Activated T-cell treated with anti-CD3 and anti-CD28 coated beads for 48 hours (primary cell): ENCODE measurements around the gene POLE2.
"Not testable (repeated sequence)": the region's sequence is repeated elsewhere in the genome, so short reads cannot be mapped to it uniquely, and the experiment has no call there.

ENCODE experiments used
- DNase-seq: peaks from one replicate; pipeline ENCODE4 v3.0.0-alpha.2; 2020; ENCODE audit warnings: low read depth

Gene POLE2

DNA sequence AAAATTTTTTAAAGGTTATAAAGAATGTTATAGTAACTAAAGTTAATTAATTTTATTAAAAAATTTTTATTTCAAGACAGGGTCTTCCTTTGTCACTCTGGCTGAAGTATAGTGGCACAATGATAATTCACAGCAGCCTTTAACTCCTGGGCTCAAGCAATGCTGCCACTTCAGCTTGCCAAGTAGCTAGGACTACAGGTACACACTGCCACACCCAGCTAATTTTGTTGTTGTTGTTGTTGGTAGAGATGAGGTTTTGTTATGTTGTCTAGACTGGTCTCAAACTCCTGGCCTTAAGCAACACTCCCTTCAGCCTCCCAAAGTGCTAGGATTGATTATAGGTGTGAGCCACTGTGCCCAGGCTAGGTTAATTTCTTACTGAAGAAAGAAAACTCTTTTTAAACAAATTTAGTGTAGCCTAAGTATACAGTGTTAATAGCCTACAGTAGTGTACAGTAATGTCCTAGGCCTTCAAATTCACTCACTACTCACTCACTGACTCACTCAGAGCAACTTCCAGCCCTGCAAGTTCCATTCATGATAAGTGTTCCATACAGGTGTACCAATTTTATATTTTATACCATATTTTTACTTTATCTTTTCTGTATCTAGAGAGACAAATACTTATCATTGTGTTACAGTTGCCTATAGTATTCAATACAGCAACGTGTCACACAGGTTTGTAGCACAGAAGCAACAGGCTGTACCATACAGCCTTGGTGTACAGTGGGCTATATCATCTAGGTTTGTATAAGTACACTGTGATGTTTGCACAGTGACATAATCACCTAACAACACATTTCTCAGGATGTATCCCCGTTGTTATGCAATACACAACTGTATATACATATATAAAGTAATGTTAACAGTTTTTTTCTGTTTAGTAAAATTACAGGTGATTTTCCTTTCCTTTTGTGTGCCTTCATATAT is 28.2 kb downstream of the POLE2 start:
- DNase-seq = no peak

GRCh38 chr14:49657500-49657899 is 30.5 kb downstream of the POLE2 start:
- not testable (repeated sequence) for DNase-seq

GRCh38 chr14:49654511-49654910 is 33.5 kb downstream of the POLE2 start:
- DNase-seq = no peak

DNA sequence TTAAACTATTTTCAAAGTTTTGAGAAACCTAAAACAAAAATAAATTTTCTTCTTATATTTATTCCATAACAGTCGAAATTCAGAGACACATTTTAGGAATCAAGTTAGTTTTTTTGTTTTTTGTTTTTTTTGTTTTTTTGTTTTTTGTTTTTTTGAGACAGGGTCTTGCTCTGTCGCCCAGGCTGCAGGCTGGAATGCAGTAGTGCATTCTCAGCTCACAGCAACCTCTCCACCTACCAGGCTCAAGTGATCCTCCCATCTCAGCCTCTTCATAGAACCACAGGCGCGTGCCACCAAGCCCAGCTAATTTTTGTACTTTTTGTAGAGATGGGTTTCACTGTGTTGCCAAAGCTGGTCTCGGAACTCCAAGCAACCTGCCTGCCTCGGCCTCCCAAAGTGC is 34.5 kb downstream of the POLE2 start:
- DNase-seq = no peak

GRCh38 chr14:49642163-49642562 is 45.9 kb downstream of the POLE2 start:
- no peak for DNase-seq

GRCh38 chr14:49641697-49642129 is 46.3 kb downstream of the POLE2 start:
- no peak for DNase-seq

DNA sequence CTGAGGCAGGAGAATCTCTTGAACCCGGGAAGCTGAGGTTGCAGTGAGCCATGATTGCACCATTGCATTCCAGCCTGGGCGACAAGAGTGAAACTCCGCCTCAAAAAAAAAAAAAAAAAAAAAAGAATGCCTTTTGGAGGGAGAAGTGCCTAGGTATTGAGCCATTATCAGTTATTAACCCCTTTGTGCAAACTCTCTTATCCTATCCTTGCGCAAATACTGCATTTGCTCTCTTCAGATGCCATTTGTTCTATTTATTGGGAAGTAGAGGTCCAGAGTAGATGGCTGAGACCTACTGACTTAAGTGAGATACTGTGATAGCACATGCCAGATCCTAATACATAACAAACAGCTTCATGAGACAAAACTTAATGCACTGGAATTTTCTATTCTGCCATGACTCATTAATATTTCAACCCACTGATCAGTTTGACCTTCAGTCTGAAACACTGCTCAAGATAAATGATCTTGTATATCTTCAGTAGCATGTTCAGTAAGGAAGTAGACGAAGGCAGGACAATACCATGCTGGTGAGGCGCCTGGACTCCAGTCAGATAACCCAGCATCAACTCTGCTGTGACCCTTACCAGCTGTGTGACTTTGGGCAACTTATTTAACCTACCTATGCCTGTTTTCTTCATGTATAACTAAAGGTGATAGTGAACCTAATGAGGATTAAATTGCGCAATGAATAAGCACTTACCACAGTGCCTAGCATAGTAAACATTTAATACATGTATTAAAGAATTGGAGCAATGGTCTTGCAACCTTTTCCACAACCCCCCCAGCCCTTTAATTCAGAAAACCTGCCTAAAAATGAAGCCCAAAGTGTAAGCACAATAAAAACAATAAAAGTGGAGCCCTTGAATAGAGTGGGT is 47.2 kb downstream of the POLE2 start:
- DNase-seq = no peak

- DNase-seq = no peak
These were observed 50.4 kb downstream of the POLE2 start for GRCh38 chr14:49637534-49638078.

GRCh38 chr14:49636866-49637265 is 51.1 kb downstream of the POLE2 start:
- DNase-seq = no peak

- DNase-seq = peak; percentile 53
These were observed 53.3 kb downstream of the POLE2 start, which contains the start of gene DNAAF2 for GRCh38 chr14:49634547-49635334. TSS of gene DNAAF2 (minus strand) at chr14:49635244. CDS start at chr14:49635149, 95 bp downstream.

GRCh38 chr14:49633640-49634546 is 54.1 kb downstream of the POLE2 start:
- peak; percentile 92 for DNase-seq

- DNase-seq = no peak
These were observed 63.8 kb downstream of the POLE2 start for GRCh38 chr14:49623941-49624839.

- no peak for DNase-seq
These were observed 64.6 kb downstream of the POLE2 start for GRCh38 chr14:49623387-49623786.

- no peak for DNase-seq
These were observed 65.9 kb downstream of the POLE2 start for GRCh38 chr14:49622022-49622607.

- DNase-seq = peak; percentile 55
These were observed 66.7 kb downstream of the POLE2 start for GRCh38 chr14:49621114-49621881.

DNA sequence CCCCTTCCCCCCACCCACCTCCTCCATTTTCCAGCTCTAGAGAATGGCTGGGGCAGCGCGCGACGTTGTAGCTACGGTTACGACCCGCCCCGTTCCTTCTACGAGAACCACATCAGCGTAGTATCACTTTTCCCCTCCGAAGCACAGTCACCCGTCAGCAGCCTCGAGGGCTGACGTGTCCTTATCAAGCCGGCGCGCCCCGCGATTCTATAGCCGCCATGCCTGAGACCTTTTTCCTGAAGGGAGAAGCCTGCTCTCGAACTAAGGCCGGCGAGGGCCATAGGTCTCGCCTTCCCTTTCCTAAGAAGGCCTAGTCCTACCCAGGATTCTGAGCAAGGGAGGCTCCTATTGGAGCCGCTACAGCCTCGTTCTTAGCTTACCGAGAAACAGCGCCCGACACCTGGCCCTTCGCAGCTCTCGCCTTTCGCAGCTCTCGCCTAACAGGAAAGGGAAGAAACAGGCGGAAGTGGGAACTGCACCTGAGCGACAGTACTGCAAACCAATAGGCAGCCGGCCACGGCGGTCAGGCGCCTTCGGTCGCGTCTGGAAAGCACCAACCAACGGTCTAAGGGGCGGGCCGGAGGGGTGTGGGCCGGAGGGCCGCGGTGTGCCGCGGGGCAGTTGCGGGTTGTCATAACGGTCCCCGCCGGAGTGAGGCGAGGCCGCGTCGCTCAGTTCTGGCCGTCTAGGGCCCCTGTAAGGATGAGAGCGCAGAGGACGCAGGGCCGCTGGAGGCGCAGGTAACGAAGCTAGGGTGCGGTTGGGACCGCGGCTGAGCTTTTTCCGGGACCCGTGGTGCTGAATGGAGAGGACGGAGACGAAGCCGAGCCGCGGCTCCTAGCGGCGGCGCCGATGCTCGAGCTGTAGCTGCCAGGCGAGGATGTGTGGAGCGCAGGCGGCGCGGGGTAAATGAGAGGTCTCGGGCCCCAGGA is 67.6 kb downstream of the POLE2 start, which contains the start of the genes MGAT2 and RPL36AL:
MGAT2 (plus strand) TSS at position 618 of the 932 bp plus-strand sequence. CDS start 470 bp downstream, outside the sequence.
RPL36AL (minus strand) TSS at position 445 of the 932 bp plus-strand sequence. CDS start 1,522 bp downstream, outside the sequence.
- DNase-seq = peak; percentile 93

DNA sequence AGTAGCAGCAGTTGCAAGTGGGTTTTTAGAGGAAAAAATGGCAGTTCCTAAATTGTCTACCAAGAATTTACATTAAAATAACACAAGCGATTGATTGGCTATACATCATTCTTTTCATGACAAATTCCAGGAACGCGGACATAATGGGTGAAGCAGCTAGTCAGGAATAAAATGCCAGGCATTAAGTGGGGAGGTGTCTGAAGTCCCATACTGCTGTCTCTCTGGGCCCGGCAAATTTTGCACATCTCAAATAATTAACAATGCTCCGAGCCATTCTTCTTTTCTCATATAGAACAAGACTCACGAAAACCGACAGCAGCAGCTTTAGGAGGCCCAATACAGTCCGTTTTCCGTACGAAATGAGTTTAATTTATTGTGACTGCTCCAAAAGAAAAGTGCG is 68.3 kb downstream of the POLE2 start:
- DNase-seq = no peak
